ENCODE results near the gene ADAR. TPM values are rescaled to one million over a fixed set of nuclear protein-coding genes. Genes with fewer than 3 reads are reported as not detected.

Gene ADAR
- total RNA-seq, 3 donors from 2014 or later, result 71.4 to 115 (median 104) TPM

- no peaks in the 10 kb centered on the region for H3K36me3 ChIP-seq
- H3K4me3 ChIP-seq, result peak overlapping the region in 2 of 3 donors; percentile 47 to 48
- intact Hi-C loops (cut with DNase I; ENCODE audit: low total_unique reads), result no loop called here
- no peak for TF ChIP-seq POLR2AphosphoS5 (IDR thresholded peaks at IDR 0.05)
- TF ChIP-seq CTCF (IDR thresholded peaks at IDR 0.05), result no peak
- TF ChIP-seq POLR2A (IDR thresholded peaks at IDR 0.05), result no peak
- H3K9me3 ChIP-seq, result no peaks in the 10 kb centered on the region
- no peaks in the 10 kb centered on the region for H3K4me1 ChIP-seq
- H3K27ac ChIP-seq, result no peak overlapping the region
- H3K27me3 ChIP-seq, result no peaks in the 10 kb centered on the region
- no peak for DNase-seq (ENCODE audit: low spot score in 2 of 2)
Measured at GRCh38 chr1:154568157-154568815, 39.7 kb downstream of the ADAR start.

GRCh38 chr1:154567386-154568156 lies 40.4 kb downstream of the ADAR start, which contains the start of gene CHRNB2:
CHRNB2 (plus strand) TSS chr1:154567778; CDS start chr1:154568045, 267 bp downstream.
- H3K9me3 ChIP-seq, result no peaks in the 10 kb centered on the region
- no peaks in the 10 kb centered on the region for H3K27me3 ChIP-seq
- intact Hi-C loops (cut with DNase I; ENCODE audit: low total_unique reads), result no loop called here
- no peaks in the 10 kb centered on the region for H3K36me3 ChIP-seq
- peak within 1 kb of the TSS in 2 of 3 donors; percentile 47 to 48 for H3K4me3 ChIP-seq
- TF ChIP-seq CTCF (IDR thresholded peaks at IDR 0.05) (no peak), POLR2A (IDR thresholded peaks at IDR 0.05) (no peak), POLR2AphosphoS5 (IDR thresholded peaks at IDR 0.05) (no peak)
- H3K27ac ChIP-seq, result no peak within 1 kb of the TSS
- DNase-seq (ENCODE audit: low spot score in 2 of 2), result peak; percentile 53 to 67
- H3K4me1 ChIP-seq, result no peaks in the 10 kb centered on the region

- no peaks in the 10 kb centered on the region for H3K9me3 ChIP-seq
- TF ChIP-seq CTCF (IDR thresholded peaks at IDR 0.05), result no peak
- no peak for TF ChIP-seq POLR2AphosphoS5 (IDR thresholded peaks at IDR 0.05)
- no peak for TF ChIP-seq POLR2A (IDR thresholded peaks at IDR 0.05)
- H3K36me3 ChIP-seq, result no peaks in the 10 kb centered on the region
- intact Hi-C loops (cut with DNase I; ENCODE audit: low total_unique reads), result no loop called here
- no peaks in the 10 kb centered on the region for H3K4me1 ChIP-seq
- no peak overlapping the region for H3K4me3 ChIP-seq
- no peak for DNase-seq (ENCODE audit: low spot score in 2 of 2)
- H3K27ac ChIP-seq, result no peak overlapping the region
- no peaks in the 10 kb centered on the region for H3K27me3 ChIP-seq
Measured at GRCh38 chr1:154565876-154566275, 42.1 kb downstream of the ADAR start.

- Histone ChIP-seq H3K27me3 (no peaks in the 10 kb centered on the region), H3K4me3 (peak overlapping the region; percentile 91 to 94 (median 93)), H3K4me1 (peaks cover 9 to 17% of the 10 kb centered on the region in 2 donors), H3K9me3 (no peaks in the 10 kb centered on the region), H3K27ac (peak overlapping the region; percentile 83 to 97), H3K36me3 (peaks cover 3% of the 10 kb centered on the region)
- DNase-seq (ENCODE audit: low spot score in 2 of 2), result peak; percentile 85 to 90
- no peak for TF ChIP-seq POLR2A (IDR thresholded peaks at IDR 0.05)
- TF ChIP-seq POLR2AphosphoS5 (IDR thresholded peaks at IDR 0.05), result peak in 2 of 3 donors; percentile 26
- TF ChIP-seq CTCF (IDR thresholded peaks at IDR 0.05), result peak; percentile 67 to 95 (median 92)
- intact Hi-C loops (cut with DNase I; ENCODE audit: low total_unique reads), result loop anchor here (10.0 kb wide), 2 partner anchors 375 to 1585 kb away; partner anchors contain the start of genes PMVK and SPRR4
Measured at GRCh38 chr1:154559466-154560044, 48.4 kb downstream of the ADAR start.

Measured in breast epithelium (tissue), 4 donors.